SK-N-MC (cell line): ENCODE measurements around the gene RTRAF.

Experiments
- EZH2 ChIP-seq: fragments of 200-600 bp; sonication (generic); IDR thresholded peaks from one replicate; pipeline ENCODE4 v1.6.1; 2017; ENCODE audit warnings: antibody characterized with exemption
- POLR2AphosphoS5 ChIP-seq: IDR thresholded peaks from 2 replicates; pipeline ENCODE4 v1.6.1; 2012; ENCODE audit warnings: mild to moderate bottlenecking, low read depth, low read length, borderline replicate concordance

- no peak for TF ChIP-seq POLR2AphosphoS5
- TF ChIP-seq EZH2, result no peak
These were observed 31.7 kb downstream of the RTRAF start for GRCh38 chr14:52020866-52021717.
